Activated T-helper 1 cell treated with anti-CD3 and anti-CD28 coated beads, Interleukin-12 subunit alpha, Interleukin-12 subunit beta, Interleukin-2, Interleukin-4 antibody, amounts not matched to agents 30 ng/mL and 10 ng/mL and 1 ng/mL, durations not matched to agents 14 hours and 24 hours and 36 hours (primary cell): Measurements from ENCODE around the gene PPIB. TPM values are rescaled to one million over a fixed set of nuclear protein-coding genes. Genes with fewer than 3 reads are reported as not detected.

Source experiments
- DNase-seq: peaks from one replicate; pipeline ENCODE4 v3.0.0; 2021; ENCODE audit warnings: low spot score
- H3K27ac Mint-ChIP-seq: one replicate; pipeline ENCODE4 v1.8.0; 2021; ENCODE audit warnings: mild to moderate bottlenecking, mixed read lengths
- H3K27me3 Mint-ChIP-seq: one replicate; pipeline ENCODE4 v1.8.0; 2022; ENCODE audit warnings: mild to moderate bottlenecking, moderate library complexity, mixed read lengths; ENCODE audit not compliant: insufficient read depth
- H3K36me3 Mint-ChIP-seq: one replicate; pipeline ENCODE4 v1.8.0; 2021; ENCODE audit warnings: low read depth, mixed read lengths
- H3K4me1 Mint-ChIP-seq: one replicate; pipeline ENCODE4 v1.8.0; 2021; ENCODE audit warnings: low read depth, mixed read lengths
- H3K4me3 Mint-ChIP-seq: one replicate; pipeline ENCODE4 v1.8.0; 2021; ENCODE audit warnings: mild to moderate bottlenecking, moderate library complexity, mixed read lengths
- H3K9me3 Mint-ChIP-seq: one replicate; pipeline ENCODE4 v1.8.0; 2021; ENCODE audit warnings: mixed read lengths
- intact Hi-C: fragments of 100-400 bp; cut with micrococcal nuclease; formaldehyde crosslinking; loops from one replicate; pipeline ENCODE4 v1.15.1; 2024
- total RNA-seq: library from RNA; stranded (reverse); gene quantifications from 2 replicates; pipeline ENCODE4 v1.2.3, GENCODE V29; 2022

PPIB gene
- total RNA-seq, 1 donor from 2014 or later, result 388 TPM

- Mint-ChIP-seq H3K27me3 (peaks cover 5% of the 10 kb centered on the region), H3K4me3 (peak overlapping the region; percentile 80), H3K4me1 (peaks cover 25% of the 10 kb centered on the region), H3K27ac (peak overlapping the region; percentile 75), H3K9me3 (no peaks in the 10 kb centered on the region), H3K36me3 (peaks cover 19% of the 10 kb centered on the region)
- DNase-seq, result peak; percentile 87
- intact Hi-C loops, result loop anchor here (1.0 to 10.0 kb wide), 5 partner anchors 9 to 689 kb away; partner anchors contain the start of gene HERC1
Measured at GRCh38 chr15:64153480-64154367, 9.1 kb downstream of the PPIB start.

GRCh38 chr15:64152507-64153387, 10.1 kb downstream of the PPIB start:
- Mint-ChIP-seq H3K9me3 (no peaks in the 10 kb centered on the region), H3K4me1 (peaks cover 15% of the 10 kb centered on the region), H3K27ac (no peak overlapping the region), H3K27me3 (peaks cover 5% of the 10 kb centered on the region), H3K4me3 (peak overlapping the region; percentile 80), H3K36me3 (peaks cover 11% of the 10 kb centered on the region)
- DNase-seq, result no peak
- intact Hi-C loops, result loop anchor here (1.0 to 10.0 kb wide), 5 partner anchors 10 to 688 kb away; partner anchors contain the start of gene HERC1

GRCh38 chr15:64151727-64152506, 10.9 kb downstream of the PPIB start, which contains the start of gene SNX22:
Gene SNX22 (plus strand): TSS chr15:64151731. CDS start chr15:64151776, 45 bp downstream.
- Mint-ChIP-seq H3K27me3 (peaks cover 5% of the 10 kb centered on the region), H3K27ac (peak within 1 kb of the TSS; percentile 61), H3K4me1 (peaks cover 15% of the 10 kb centered on the region), H3K36me3 (peaks cover 11% of the 10 kb centered on the region), H3K9me3 (no peaks in the 10 kb centered on the region), H3K4me3 (peak within 1 kb of the TSS; percentile 83)
- intact Hi-C loops, result loop anchor here (5.0 to 10.0 kb wide), 3 partner anchors 320 to 687 kb away; partner anchors contain the start of gene HERC1
- DNase-seq, result no peak

GRCh38 chr15:64149893-64150578, 12.8 kb downstream of the PPIB start:
- no peak for DNase-seq
- Mint-ChIP-seq H3K27ac (peak overlapping the region; percentile 7), H3K36me3 (peaks cover 5% of the 10 kb centered on the region), H3K4me1 (peaks cover 15% of the 10 kb centered on the region), H3K27me3 (peaks cover 5% of the 10 kb centered on the region), H3K9me3 (no peaks in the 10 kb centered on the region), H3K4me3 (peak overlapping the region; percentile 39)
- intact Hi-C loops, result loop anchor here (5.0 to 10.0 kb wide), 3 partner anchors 318 to 685 kb away; partner anchors contain the start of gene HERC1

- intact Hi-C loops, result no loop called here
- H3K36me3 Mint-ChIP-seq, result peaks cover 3% of the 10 kb centered on the region
- DNase-seq, result no peak
Measured at GRCh38 chr15:64149424-64149823, 13.4 kb downstream of the PPIB start.

GRCh38 chr15:64148581-64148980, 14.2 kb downstream of the PPIB start:
- H3K27me3 Mint-ChIP-seq, result peaks cover 5% of the 10 kb centered on the region
- H3K36me3 Mint-ChIP-seq, result peaks cover 2% of the 10 kb centered on the region
- H3K4me1 Mint-ChIP-seq, result peaks cover 12% of the 10 kb centered on the region
- no peaks in the 10 kb centered on the region for H3K9me3 Mint-ChIP-seq
- no peak overlapping the region for H3K27ac Mint-ChIP-seq
- H3K4me3 Mint-ChIP-seq, result no peak overlapping the region
- intact Hi-C loops, result no loop called here
- no peak for DNase-seq

More at GRCh38 chr15:64149424-64149823, 13.4 kb downstream of the PPIB start:
- peaks cover 15% of the 10 kb centered on the region for H3K4me1 Mint-ChIP-seq
- peaks cover 5% of the 10 kb centered on the region for H3K27me3 Mint-ChIP-seq
- H3K27ac Mint-ChIP-seq, result peak overlapping the region; percentile 7
- peak overlapping the region; percentile 32 for H3K4me3 Mint-ChIP-seq
- H3K9me3 Mint-ChIP-seq, result no peaks in the 10 kb centered on the region

GRCh38 chr15:64148168-64148567, 14.7 kb downstream of the PPIB start:
- Mint-ChIP-seq H3K27me3 (peaks cover 2% of the 10 kb centered on the region), H3K4me3 (no peak overlapping the region), H3K9me3 (no peaks in the 10 kb centered on the region), H3K36me3 (no peaks in the 10 kb centered on the region), H3K27ac (no peak overlapping the region), H3K4me1 (peaks cover 7% of the 10 kb centered on the region)
- intact Hi-C loops, result no loop called here
- DNase-seq, result no peak

GRCh38 chr15:64146885-64147681, 15.7 kb downstream of the PPIB start:
- Mint-ChIP-seq H3K27me3 (peaks cover 2% of the 10 kb centered on the region), H3K36me3 (peaks cover 1% of the 10 kb centered on the region), H3K4me3 (no peak overlapping the region), H3K9me3 (no peaks in the 10 kb centered on the region), H3K27ac (no peak overlapping the region), H3K4me1 (peaks cover 7% of the 10 kb centered on the region)
- intact Hi-C loops, result no loop called here
- DNase-seq, result no peak

GRCh38 chr15:64146520-64146884, 16.3 kb downstream of the PPIB start:
- no peak overlapping the region for H3K4me3 Mint-ChIP-seq
- no peaks in the 10 kb centered on the region for H3K9me3 Mint-ChIP-seq
- intact Hi-C loops, result no loop called here
- no peak overlapping the region for H3K27ac Mint-ChIP-seq
- H3K4me1 Mint-ChIP-seq, result peaks cover 7% of the 10 kb centered on the region
- peaks cover 5% of the 10 kb centered on the region for H3K36me3 Mint-ChIP-seq
- no peak for DNase-seq
- H3K27me3 Mint-ChIP-seq, result peaks cover 2% of the 10 kb centered on the region

- H3K27me3 Mint-ChIP-seq, result peaks cover 2% of the 10 kb centered on the region
Measured at GRCh38 chr15:64146041-64146440, 16.8 kb downstream of the PPIB start.

GRCh38 chr15:64144565-64145281, 18.1 kb downstream of the PPIB start:
- H3K27me3 Mint-ChIP-seq, result no peaks in the 10 kb centered on the region
- no peak overlapping the region for H3K4me3 Mint-ChIP-seq
- no peak for DNase-seq
- no peak overlapping the region for H3K27ac Mint-ChIP-seq
- peaks cover 11% of the 10 kb centered on the region for H3K36me3 Mint-ChIP-seq
- no peaks in the 10 kb centered on the region for H3K9me3 Mint-ChIP-seq
- intact Hi-C loops, result no loop called here
- H3K4me1 Mint-ChIP-seq, result peaks cover 5% of the 10 kb centered on the region

More at GRCh38 chr15:64146041-64146440, 16.8 kb downstream of the PPIB start:
- peaks cover 10% of the 10 kb centered on the region for H3K36me3 Mint-ChIP-seq
- intact Hi-C loops, result no loop called here
- H3K9me3 Mint-ChIP-seq, result no peaks in the 10 kb centered on the region
- H3K27ac Mint-ChIP-seq, result no peak overlapping the region
- DNase-seq, result no peak
- H3K4me3 Mint-ChIP-seq, result no peak overlapping the region
- peaks cover 7% of the 10 kb centered on the region for H3K4me1 Mint-ChIP-seq
